K562 (cell line): ENCODE results near the gene SNX1. TPM values are rescaled to one million over a fixed set of nuclear protein-coding genes. Genes with fewer than 3 reads are reported as not detected.

Source experiments
- CHD2 ChIP-seq: IDR thresholded peaks from 2 replicates; pipeline ENCODE4 v1.6.1; 2011; ENCODE audit warnings: low read depth, low read length
- NFRKB ChIP-seq: fragments of 450-650 bp; IDR thresholded peaks from 2 replicates; pipeline ENCODE4 v1.6.1; 2016; ENCODE audit warnings: low read depth
- RBM22 ChIP-seq: fragments of 200-400 bp; formaldehyde crosslinking; IDR thresholded peaks from 2 replicates; pipeline ENCODE4 v1.6.1; 2018; ENCODE audit warnings: low read length, low read depth; ENCODE audit not compliant: poor library complexity, severe bottlenecking
- ZNF217 ChIP-seq: sonication (generic); formaldehyde crosslinking; IDR thresholded peaks from 2 replicates; pipeline ENCODE4 v1.8.0; 2022; ENCODE audit warnings: mild to moderate bottlenecking, missing genetic modification reagents
- ZNF584 ChIP-seq: fragments of 200-800 bp; sonication (Bioruptor generic); IDR thresholded peaks from 2 replicates; pipeline ENCODE4 v1.6.1; 2016; ENCODE audit warnings: low read depth, mild to moderate bottlenecking, missing genetic modification characterization, missing compliant biosample characterization
- ZSCAN29 ChIP-seq: fragments of 450-650 bp; IDR thresholded peaks from 2 replicates; pipeline ENCODE4 v1.6.1; 2017
- polyA plus RNA-seq, 8 experiments: library from polyadenylated mRNA; depleted of rRNA in 4 of 8; stranded (reverse) in 5 of 8; unstranded in 3 of 8; fragments of >200 nt; fragmentation: Nextera tagmentation in 2 of 8; fragmentation: Illumina TruSeq in 1 of 8; extraction: Ambion mirVana in 2 of 8; extraction: Trizol in 1 of 8; gene quantifications; 2 replicates each; pipeline versions ENCODE4 v1.2.1 to v1.2.3, GENCODE V29; 2011 to 2014; ENCODE audit warnings: inconsistent platforms in 1 of 8, missing spikeins in 1 of 8
- total RNA-seq, 7 experiments: library from RNA; depleted of rRNA in 6 of 7; stranded (reverse); fragments of >200 nt in 6 of 7; fragmentation: Illumina TruSeq in 2 of 7; extraction: Trizol in 2 of 7; gene quantifications; 2 replicates each; pipeline versions ENCODE4 v1.2.1 to v1.2.3, GENCODE V29; 2011 to 2021; ENCODE audit warnings: low replicate concordance in 1 of 7
- TF ChIP-seq, protein P1 (sequence below): fragments of 200-800 bp; sonication (Bioruptor generic); IDR thresholded peaks from 2 replicates; pipeline ENCODE4 v1.6.1; 2016; ENCODE audit warnings: missing genetic modification characterization, missing compliant biosample characterization
- TF ChIP-seq, protein P2 (sequence below), 2 experiments: IDR thresholded peaks; 2 replicates each; pipeline ENCODE4 v1.6.1; 2012; ENCODE audit warnings: improper control_type of control experiment in 2 of 2, low read depth in 2 of 2, low read length in 2 of 2, borderline replicate concordance in 1 of 2
- TF ChIP-seq, protein P3 (sequence below): fragments of 250-450 bp; sonication (Bioruptor Pico); IDR thresholded peaks from 2 replicates; pipeline ENCODE4 v1.4.0; 2020; ENCODE audit warnings: mild to moderate bottlenecking, moderate library complexity
- TF ChIP-seq, protein P4 (sequence below): IDR thresholded peaks from 3 replicates; pipeline ENCODE4 v1.6.1; 2011; ENCODE audit warnings: borderline replicate concordance, mild to moderate bottlenecking; ENCODE audit not compliant: insufficient read length, insufficient read depth
- TF ChIP-seq, protein P5 (sequence below), 2 experiments: fragments of 150-350 bp in 1 of 2; IDR thresholded peaks; 2 replicates each; pipeline ENCODE4 v1.6.1; 2012 to 2016; ENCODE audit warnings: low read depth in 2 of 2, low read length in 2 of 2, mild to moderate bottlenecking in 1 of 2, moderate library complexity in 1 of 2

Gene SNX1
- total and polyA plus RNA-seq, 9 of the 15 experiments (the other 6 are each of a cell fraction or from before 2014, with no cell fraction given): 11.0 to 105 (median 59.9) TPM

DNA sequence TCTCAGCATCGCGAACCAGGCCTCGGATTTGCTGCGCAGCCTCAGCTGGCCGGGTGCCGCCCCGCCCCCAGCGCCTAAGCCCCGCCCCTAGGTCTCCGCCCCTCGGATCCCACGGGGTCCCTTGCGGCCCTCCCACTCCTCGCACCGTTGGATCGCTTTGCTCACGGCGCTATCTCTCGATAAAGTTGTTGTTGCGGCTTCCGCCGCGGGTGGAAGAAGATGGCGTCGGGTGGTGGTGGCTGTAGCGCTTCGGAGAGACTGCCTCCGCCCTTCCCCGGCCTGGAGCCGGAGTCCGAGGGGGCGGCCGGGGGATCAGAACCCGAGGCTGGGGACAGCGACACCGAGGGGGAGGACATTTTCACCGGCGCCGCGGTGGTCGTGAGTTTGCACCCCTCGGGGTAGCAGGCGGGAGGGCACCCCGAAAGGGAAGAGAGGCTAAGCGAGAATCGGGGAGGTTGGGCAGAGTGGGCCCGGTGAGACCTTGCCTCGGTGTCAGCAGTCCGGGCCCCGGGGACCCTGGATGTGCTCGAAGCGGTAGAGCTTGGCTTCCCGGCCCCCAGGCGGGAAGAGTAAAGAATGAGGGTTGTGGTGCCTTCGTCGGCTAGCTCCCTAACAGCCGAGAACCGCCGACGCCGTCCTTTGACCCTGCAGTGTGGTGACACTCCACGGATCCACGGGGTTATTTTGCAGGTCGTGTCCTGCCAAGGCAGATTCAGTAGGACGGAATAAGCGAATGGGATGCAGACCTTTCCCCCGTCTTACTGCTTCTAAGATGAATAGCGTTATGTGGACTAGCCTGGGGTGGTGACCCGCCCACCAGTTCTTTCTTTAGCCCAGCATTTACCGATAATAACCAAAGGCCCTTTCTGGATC lies at the start of gene SNX1 (continued):
- TF ChIP-seq, protein P1, sequence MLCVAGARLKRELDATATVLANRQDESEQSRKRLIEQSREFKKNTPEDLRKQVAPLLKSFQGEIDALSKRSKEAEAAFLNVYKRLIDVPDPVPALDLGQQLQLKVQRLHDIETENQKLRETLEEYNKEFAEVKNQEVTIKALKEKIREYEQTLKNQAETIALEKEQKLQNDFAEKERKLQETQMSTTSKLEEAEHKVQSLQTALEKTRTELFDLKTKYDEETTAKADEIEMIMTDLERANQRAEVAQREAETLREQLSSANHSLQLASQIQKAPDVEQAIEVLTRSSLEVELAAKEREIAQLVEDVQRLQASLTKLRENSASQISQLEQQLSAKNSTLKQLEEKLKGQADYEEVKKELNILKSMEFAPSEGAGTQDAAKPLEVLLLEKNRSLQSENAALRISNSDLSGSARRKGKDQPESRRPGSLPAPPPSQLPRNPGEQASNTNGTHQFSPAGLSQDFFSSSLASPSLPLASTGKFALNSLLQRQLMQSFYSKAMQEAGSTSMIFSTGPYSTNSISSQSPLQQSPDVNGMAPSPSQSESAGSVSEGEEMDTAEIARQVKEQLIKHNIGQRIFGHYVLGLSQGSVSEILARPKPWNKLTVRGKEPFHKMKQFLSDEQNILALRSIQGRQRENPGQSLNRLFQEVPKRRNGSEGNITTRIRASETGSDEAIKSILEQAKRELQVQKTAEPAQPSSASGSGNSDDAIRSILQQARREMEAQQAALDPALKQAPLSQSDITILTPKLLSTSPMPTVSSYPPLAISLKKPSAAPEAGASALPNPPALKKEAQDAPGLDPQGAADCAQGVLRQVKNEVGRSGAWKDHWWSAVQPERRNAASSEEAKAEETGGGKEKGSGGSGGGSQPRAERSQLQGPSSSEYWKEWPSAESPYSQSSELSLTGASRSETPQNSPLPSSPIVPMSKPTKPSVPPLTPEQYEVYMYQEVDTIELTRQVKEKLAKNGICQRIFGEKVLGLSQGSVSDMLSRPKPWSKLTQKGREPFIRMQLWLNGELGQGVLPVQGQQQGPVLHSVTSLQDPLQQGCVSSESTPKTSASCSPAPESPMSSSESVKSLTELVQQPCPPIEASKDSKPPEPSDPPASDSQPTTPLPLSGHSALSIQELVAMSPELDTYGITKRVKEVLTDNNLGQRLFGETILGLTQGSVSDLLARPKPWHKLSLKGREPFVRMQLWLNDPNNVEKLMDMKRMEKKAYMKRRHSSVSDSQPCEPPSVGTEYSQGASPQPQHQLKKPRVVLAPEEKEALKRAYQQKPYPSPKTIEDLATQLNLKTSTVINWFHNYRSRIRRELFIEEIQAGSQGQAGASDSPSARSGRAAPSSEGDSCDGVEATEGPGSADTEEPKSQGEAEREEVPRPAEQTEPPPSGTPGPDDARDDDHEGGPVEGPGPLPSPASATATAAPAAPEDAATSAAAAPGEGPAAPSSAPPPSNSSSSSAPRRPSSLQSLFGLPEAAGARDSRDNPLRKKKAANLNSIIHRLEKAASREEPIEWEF (CRISPR knock-in tag): no peak
- TF ChIP-seq RBM22 (peak; percentile 70), CHD2 (0 out of 2 replicates have a peak, but pooled peaks have one; percentile 21), ZNF217 (CRISPR knock-in tag) (no peak), ZNF584 (CRISPR knock-in tag) (no peak), NFRKB (peak; percentile 98), ZSCAN29 (0 out of 2 replicates have a peak, but pooled peaks have one; percentile 20)
- TF ChIP-seq, protein P2, sequence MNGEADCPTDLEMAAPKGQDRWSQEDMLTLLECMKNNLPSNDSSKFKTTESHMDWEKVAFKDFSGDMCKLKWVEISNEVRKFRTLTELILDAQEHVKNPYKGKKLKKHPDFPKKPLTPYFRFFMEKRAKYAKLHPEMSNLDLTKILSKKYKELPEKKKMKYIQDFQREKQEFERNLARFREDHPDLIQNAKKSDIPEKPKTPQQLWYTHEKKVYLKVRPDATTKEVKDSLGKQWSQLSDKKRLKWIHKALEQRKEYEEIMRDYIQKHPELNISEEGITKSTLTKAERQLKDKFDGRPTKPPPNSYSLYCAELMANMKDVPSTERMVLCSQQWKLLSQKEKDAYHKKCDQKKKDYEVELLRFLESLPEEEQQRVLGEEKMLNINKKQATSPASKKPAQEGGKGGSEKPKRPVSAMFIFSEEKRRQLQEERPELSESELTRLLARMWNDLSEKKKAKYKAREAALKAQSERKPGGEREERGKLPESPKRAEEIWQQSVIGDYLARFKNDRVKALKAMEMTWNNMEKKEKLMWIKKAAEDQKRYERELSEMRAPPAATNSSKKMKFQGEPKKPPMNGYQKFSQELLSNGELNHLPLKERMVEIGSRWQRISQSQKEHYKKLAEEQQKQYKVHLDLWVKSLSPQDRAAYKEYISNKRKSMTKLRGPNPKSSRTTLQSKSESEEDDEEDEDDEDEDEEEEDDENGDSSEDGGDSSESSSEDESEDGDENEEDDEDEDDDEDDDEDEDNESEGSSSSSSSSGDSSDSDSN (IDR thresholded peaks at IDR 0.05; ENCODE audit: borderline replicate concordance in 1 of 2, low read depth in 2 of 2, low read length in 2 of 2): peak; percentile 44 to 47; a peak in 1 of 4 replicates
- TF ChIP-seq, protein P3, sequence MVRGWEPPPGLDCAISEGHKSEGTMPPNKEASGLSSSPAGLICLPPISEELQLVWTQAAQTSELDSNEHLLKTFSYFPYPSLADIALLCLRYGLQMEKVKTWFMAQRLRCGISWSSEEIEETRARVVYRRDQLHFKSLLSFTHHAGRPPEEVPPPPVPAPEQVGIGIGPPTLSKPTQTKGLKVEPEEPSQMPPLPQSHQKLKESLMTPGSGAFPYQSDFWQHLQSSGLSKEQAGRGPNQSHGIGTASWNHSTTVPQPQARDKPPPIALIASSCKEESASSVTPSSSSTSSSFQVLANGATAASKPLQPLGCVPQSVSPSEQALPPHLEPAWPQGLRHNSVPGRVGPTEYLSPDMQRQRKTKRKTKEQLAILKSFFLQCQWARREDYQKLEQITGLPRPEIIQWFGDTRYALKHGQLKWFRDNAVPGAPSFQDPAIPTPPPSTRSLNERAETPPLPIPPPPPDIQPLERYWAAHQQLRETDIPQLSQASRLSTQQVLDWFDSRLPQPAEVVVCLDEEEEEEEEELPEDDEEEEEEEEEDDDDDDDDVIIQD: no peak
- TF ChIP-seq, protein P4, sequence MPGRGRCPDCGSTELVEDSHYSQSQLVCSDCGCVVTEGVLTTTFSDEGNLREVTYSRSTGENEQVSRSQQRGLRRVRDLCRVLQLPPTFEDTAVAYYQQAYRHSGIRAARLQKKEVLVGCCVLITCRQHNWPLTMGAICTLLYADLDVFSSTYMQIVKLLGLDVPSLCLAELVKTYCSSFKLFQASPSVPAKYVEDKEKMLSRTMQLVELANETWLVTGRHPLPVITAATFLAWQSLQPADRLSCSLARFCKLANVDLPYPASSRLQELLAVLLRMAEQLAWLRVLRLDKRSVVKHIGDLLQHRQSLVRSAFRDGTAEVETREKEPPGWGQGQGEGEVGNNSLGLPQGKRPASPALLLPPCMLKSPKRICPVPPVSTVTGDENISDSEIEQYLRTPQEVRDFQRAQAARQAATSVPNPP: no peak
- TF ChIP-seq, protein P5, sequence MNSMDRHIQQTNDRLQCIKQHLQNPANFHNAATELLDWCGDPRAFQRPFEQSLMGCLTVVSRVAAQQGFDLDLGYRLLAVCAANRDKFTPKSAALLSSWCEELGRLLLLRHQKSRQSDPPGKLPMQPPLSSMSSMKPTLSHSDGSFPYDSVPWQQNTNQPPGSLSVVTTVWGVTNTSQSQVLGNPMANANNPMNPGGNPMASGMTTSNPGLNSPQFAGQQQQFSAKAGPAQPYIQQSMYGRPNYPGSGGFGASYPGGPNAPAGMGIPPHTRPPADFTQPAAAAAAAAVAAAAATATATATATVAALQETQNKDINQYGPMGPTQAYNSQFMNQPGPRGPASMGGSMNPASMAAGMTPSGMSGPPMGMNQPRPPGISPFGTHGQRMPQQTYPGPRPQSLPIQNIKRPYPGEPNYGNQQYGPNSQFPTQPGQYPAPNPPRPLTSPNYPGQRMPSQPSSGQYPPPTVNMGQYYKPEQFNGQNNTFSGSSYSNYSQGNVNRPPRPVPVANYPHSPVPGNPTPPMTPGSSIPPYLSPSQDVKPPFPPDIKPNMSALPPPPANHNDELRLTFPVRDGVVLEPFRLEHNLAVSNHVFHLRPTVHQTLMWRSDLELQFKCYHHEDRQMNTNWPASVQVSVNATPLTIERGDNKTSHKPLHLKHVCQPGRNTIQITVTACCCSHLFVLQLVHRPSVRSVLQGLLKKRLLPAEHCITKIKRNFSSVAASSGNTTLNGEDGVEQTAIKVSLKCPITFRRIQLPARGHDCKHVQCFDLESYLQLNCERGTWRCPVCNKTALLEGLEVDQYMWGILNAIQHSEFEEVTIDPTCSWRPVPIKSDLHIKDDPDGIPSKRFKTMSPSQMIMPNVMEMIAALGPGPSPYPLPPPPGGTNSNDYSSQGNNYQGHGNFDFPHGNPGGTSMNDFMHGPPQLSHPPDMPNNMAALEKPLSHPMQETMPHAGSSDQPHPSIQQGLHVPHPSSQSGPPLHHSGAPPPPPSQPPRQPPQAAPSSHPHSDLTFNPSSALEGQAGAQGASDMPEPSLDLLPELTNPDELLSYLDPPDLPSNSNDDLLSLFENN (IDR thresholded peaks at IDR 0.05; ENCODE audit: low read depth in 2 of 2, low read length in 2 of 2): peak in 1 of 2 experiments; percentile 66; a peak in 1 of 4 replicates
